Measurements from ENCODE around the gene FAU. TPM values are rescaled to one million over a fixed set of nuclear protein-coding genes. Genes with fewer than 3 reads are reported as not detected.

FAU gene
- total and polyA plus RNA-seq, 9 of the 15 experiments (the other 6 are each of a cell fraction or from before 2014, with no cell fraction given), result 433 to 1,827 (median 942) TPM

- no peak for TF ChIP-seq MLX (CRISPR knock-in tag; conservative IDR thresholded peaks at IDR 0.05)
- peak; percentile 98 for TF ChIP-seq CREB3L1 (IDR thresholded peaks at IDR 0.05; ENCODE audit: borderline replicate concordance, low read depth)
- TF ChIP-seq ZNF507 (tag; conservative IDR thresholded peaks at IDR 0.05), result no peak
- TF ChIP-seq ZNF165 (CRISPR knock-in tag; IDR thresholded peaks at IDR 0.05; ENCODE audit: borderline replicate concordance), result no peak
- TF ChIP-seq ZNF609 (CRISPR knock-in tag; IDR thresholded peaks at IDR 0.05; ENCODE audit: borderline replicate concordance), result peak; percentile 87; the same call in 1 of the 2 replicates
- no peak for TF ChIP-seq TSC22D4 (tag; IDR thresholded peaks at IDR 0.05)
- TF ChIP-seq CREM (IDR thresholded peaks at IDR 0.05; ENCODE audit: low read depth), result peak; percentile 94
- no peak for TF ChIP-seq ZNF444 (CRISPR knock-in tag; IDR thresholded peaks at IDR 0.05)
- TF ChIP-seq GTF2F1 (IDR thresholded peaks at IDR 0.05; ENCODE audit: low read depth, low read length), result 0 out of 2 replicates have a peak, but pooled peaks have one; percentile 24
- TF ChIP-seq PCBP1 (IDR thresholded peaks at IDR 0.05; ENCODE audit: low read depth, low read length, poor library complexity, severe bottlenecking), result peak; percentile 94
- peak; percentile 44; the same call in 1 of the 2 replicates for TF ChIP-seq KLF13 (tag; IDR thresholded peaks at IDR 0.05; ENCODE audit: borderline replicate concordance, low read depth)
- TF ChIP-seq PRMT5 (CRISPR knock-in tag; IDR thresholded peaks at IDR 0.05), result 0 out of 2 replicates have a peak, but pooled peaks have one; percentile 9
- TF ChIP-seq SAP30 (IDR thresholded peaks at IDR 0.05; ENCODE audit: borderline replicate concordance, insufficient read depth, low read depth, low read length, poor library complexity, severe bottlenecking), result peak; percentile 79
These were observed 12.5 kb upstream of the FAU start, which contains the start of gene SYVN1 (continued) for GRCh38 chr11:65134240-65134951.
